ENCODE results near the gene GSK3B.

Gene GSK3B

DNA sequence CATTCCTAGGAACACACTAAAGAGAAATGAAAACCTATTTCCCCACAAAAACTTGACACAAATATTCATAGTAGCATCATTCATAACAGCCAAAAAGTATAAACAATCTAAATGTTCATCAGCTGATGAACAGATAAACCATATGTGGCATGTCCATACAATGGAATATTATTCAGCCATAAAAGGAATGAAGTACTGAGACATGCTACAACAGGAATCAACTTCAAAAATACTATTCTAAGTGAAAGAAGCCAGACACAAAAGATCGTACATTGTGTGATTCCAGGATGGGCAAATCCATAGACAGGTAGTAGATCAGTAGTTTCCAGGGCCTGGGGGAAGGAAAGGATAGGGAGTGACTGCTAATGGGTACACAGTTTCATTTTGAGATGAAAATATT lies 118.0 kb downstream of the GSK3B start:
- Histone ChIP-seq H4K20me1 (ENCODE audit: insufficient read depth, low read length) (peaks cover 11% of the 10 kb centered on the region; the same call in 1 of the 2 replicates), H3K9ac (ENCODE audit: low read length) (no peak overlapping the region), H3K27me3 (replicated peaks; ENCODE audit: insufficient read depth, low read length) (no peaks in the 10 kb centered on the region), H3K4me3 (ENCODE audit: low read length) (no peak overlapping the region), H3K36me3 (replicated peaks; ENCODE audit: insufficient read depth, low read length) (no peaks in the 10 kb centered on the region; the same call in 1 of the 2 replicates), H3K27ac (ENCODE audit: low read length) (no peak overlapping the region), H3K4me2 (ENCODE audit: low read depth, low read length) (no peak overlapping the region), H3F3A (ENCODE audit: insufficient read depth, low read length) (no peaks in the 10 kb centered on the region), H2AFZ (ENCODE audit: low read length) (no peak overlapping the region), H3K9me3 (replicated peaks; ENCODE audit: insufficient read depth, low read length) (no peaks in the 10 kb centered on the region), H3K4me1 (ENCODE audit: low read length) (no peaks in the 10 kb centered on the region), H3K9me2 (replicated peaks; ENCODE audit: insufficient read depth, low read length) (no peaks in the 10 kb centered on the region), H3K79me2 (ENCODE audit: low read length) (peaks cover 87% of the 10 kb centered on the region)
- TF ChIP-seq, protein P1, sequence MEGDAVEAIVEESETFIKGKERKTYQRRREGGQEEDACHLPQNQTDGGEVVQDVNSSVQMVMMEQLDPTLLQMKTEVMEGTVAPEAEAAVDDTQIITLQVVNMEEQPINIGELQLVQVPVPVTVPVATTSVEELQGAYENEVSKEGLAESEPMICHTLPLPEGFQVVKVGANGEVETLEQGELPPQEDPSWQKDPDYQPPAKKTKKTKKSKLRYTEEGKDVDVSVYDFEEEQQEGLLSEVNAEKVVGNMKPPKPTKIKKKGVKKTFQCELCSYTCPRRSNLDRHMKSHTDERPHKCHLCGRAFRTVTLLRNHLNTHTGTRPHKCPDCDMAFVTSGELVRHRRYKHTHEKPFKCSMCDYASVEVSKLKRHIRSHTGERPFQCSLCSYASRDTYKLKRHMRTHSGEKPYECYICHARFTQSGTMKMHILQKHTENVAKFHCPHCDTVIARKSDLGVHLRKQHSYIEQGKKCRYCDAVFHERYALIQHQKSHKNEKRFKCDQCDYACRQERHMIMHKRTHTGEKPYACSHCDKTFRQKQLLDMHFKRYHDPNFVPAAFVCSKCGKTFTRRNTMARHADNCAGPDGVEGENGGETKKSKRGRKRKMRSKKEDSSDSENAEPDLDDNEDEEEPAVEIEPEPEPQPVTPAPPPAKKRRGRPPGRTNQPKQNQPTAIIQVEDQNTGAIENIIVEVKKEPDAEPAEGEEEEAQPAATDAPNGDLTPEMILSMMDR (IDR thresholded peaks at IDR 0.05; ENCODE audit: low read length), result no peak
- TF ChIP-seq EZH2 (optimal IDR thresholded peaks at IDR 0.05; ENCODE audit: low read depth, low read length) (no peak), EZH2phosphoT487 (IDR thresholded peaks at IDR 0.05; ENCODE audit: low read length) (no peak)
- no peak for DNase-seq

DNA sequence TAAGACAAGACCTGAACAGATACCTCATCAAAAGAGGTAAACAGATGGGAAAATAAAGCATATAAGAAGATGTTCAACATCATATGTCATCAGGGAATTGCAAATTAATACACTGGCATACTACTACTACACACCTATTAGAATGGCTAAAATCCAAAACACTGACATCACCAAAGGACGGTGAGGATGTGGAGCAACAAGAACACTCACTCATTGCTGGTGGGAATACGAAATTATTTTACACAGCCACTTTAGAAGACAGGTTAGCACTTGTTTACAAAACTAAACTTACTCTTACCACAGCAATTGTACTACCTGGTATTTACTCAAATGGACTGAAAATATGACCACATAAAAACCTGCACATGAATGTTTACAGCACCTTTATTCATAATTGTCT lies 119.6 kb downstream of the GSK3B start:
- no peaks in the 10 kb centered on the region for H3K4me1 ChIP-seq (ENCODE audit: low read length)
- no peak for DNase-seq
- H3F3A ChIP-seq (ENCODE audit: insufficient read depth, low read length), result no peaks in the 10 kb centered on the region
- H2AFZ ChIP-seq (ENCODE audit: low read length), result no peak overlapping the region
- no peak overlapping the region for H3K4me3 ChIP-seq (ENCODE audit: low read length)
- no peaks in the 10 kb centered on the region for H3K9me3 ChIP-seq (replicated peaks; ENCODE audit: insufficient read depth, low read length)
- H3K79me2 ChIP-seq (ENCODE audit: low read length), result peaks cover 83% of the 10 kb centered on the region
- H3K9me2 ChIP-seq (replicated peaks; ENCODE audit: insufficient read depth, low read length), result no peaks in the 10 kb centered on the region
- peaks cover 11% of the 10 kb centered on the region; the same call in 1 of the 2 replicates for H4K20me1 ChIP-seq (ENCODE audit: insufficient read depth, low read length)
- no peak for TF ChIP-seq EZH2 (optimal IDR thresholded peaks at IDR 0.05; ENCODE audit: low read depth, low read length)
- TF ChIP-seq EZH2phosphoT487 (IDR thresholded peaks at IDR 0.05; ENCODE audit: low read length), result no peak
- no peak overlapping the region for H3K27ac ChIP-seq (ENCODE audit: low read length)
- no peak overlapping the region for H3K4me2 ChIP-seq (ENCODE audit: low read depth, low read length)
- H3K27me3 ChIP-seq (replicated peaks; ENCODE audit: insufficient read depth, low read length), result no peaks in the 10 kb centered on the region
- no peak overlapping the region for H3K9ac ChIP-seq (ENCODE audit: low read length)
- no peaks in the 10 kb centered on the region; the same call in 1 of the 2 replicates for H3K36me3 ChIP-seq (replicated peaks; ENCODE audit: insufficient read depth, low read length)

DNA sequence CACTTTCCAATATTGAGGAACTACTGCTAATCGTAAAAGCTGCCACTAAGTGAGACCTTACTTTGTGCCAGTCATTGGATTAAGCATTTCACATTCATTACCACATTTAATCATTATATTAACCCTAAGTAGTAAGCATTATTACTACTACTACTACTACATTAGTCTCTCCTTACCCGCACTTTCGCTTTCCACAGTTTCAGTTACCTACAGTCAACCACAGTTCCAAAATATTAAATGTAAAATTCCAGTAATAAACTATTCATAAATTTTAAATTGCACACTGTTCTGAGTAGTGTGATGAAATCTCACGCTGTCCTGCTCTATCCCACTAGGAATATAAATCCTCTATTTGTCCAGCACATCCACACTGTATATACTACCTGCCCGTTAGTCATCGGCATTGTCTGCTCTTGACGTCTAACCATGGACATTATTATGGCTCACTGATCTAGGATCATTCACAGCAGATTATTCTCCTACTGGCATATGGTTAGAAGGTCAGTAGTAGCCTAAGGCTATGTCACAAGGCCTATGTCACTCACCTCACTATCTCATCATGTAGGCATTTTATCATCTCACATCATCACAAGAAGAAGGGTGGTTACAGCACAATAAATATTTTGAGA lies 121.1 kb downstream of the GSK3B start:
- DNase-seq, result no peak
- no peak overlapping the region for H3K4me3 ChIP-seq (ENCODE audit: low read length)
- H4K20me1 ChIP-seq (ENCODE audit: insufficient read depth, low read length), result peaks cover 11% of the 10 kb centered on the region; the same call in 1 of the 2 replicates
- H3K27ac ChIP-seq (ENCODE audit: low read length), result no peak overlapping the region
- no peak overlapping the region for H3K4me2 ChIP-seq (ENCODE audit: low read depth, low read length)
- no peaks in the 10 kb centered on the region for H3K27me3 ChIP-seq (replicated peaks; ENCODE audit: insufficient read depth, low read length)
- peaks cover 83% of the 10 kb centered on the region for H3K79me2 ChIP-seq (ENCODE audit: low read length)
- no peaks in the 10 kb centered on the region for H3K4me1 ChIP-seq (ENCODE audit: low read length)
- H3K9me2 ChIP-seq (replicated peaks; ENCODE audit: insufficient read depth, low read length), result no peaks in the 10 kb centered on the region
- no peak overlapping the region for H2AFZ ChIP-seq (ENCODE audit: low read length)
- H3K9ac ChIP-seq (ENCODE audit: low read length), result no peak overlapping the region
- H3F3A ChIP-seq (ENCODE audit: insufficient read depth, low read length), result no peaks in the 10 kb centered on the region
- no peaks in the 10 kb centered on the region; the same call in 1 of the 2 replicates for H3K36me3 ChIP-seq (replicated peaks; ENCODE audit: insufficient read depth, low read length)
- no peaks in the 10 kb centered on the region for H3K9me3 ChIP-seq (replicated peaks; ENCODE audit: insufficient read depth, low read length)
- TF ChIP-seq, protein P1 (IDR thresholded peaks at IDR 0.05; ENCODE audit: low read length), result no peak
- TF ChIP-seq EZH2 (optimal IDR thresholded peaks at IDR 0.05; ENCODE audit: low read depth, low read length) (no peak), EZH2phosphoT487 (IDR thresholded peaks at IDR 0.05; ENCODE audit: low read length) (no peak)

DNA sequence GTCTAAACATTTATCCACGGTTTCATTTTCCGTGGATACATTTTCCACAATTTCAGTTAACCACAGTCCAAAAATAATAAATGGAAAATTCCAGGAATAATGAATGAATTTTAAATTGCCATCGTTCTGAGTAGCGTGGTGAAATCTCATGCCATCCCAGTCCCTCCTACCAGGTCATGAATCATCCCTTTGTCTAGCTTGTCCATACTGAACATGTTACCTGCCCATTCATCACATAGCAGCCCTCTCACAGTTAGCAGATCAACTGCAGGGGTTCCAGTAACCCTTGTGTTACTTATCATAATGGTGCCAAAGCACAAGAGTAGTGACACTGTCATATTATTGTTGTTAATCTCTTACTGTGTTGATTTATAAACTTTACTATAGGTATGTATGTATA lies 124.5 kb downstream of the GSK3B start:
- no peaks in the 10 kb centered on the region; the same call in 1 of the 2 replicates for H3K36me3 ChIP-seq (replicated peaks; ENCODE audit: insufficient read depth, low read length)
- no peaks in the 10 kb centered on the region for H3K9me3 ChIP-seq (replicated peaks; ENCODE audit: insufficient read depth, low read length)
- no peaks in the 10 kb centered on the region for H3F3A ChIP-seq (ENCODE audit: insufficient read depth, low read length)
- no peak overlapping the region for H3K4me2 ChIP-seq (ENCODE audit: low read depth, low read length)
- no peak overlapping the region for H3K4me3 ChIP-seq (ENCODE audit: low read length)
- no peak for TF ChIP-seq EZH2phosphoT487 (IDR thresholded peaks at IDR 0.05; ENCODE audit: low read length)
- no peak for TF ChIP-seq EZH2 (optimal IDR thresholded peaks at IDR 0.05; ENCODE audit: low read depth, low read length)
- TF ChIP-seq, protein P1 (IDR thresholded peaks at IDR 0.05; ENCODE audit: low read length), result no peak
- H3K9ac ChIP-seq (ENCODE audit: low read length), result no peak overlapping the region
- H3K9me2 ChIP-seq (replicated peaks; ENCODE audit: insufficient read depth, low read length), result no peaks in the 10 kb centered on the region
- H3K4me1 ChIP-seq (ENCODE audit: low read length), result no peaks in the 10 kb centered on the region
- H3K27ac ChIP-seq (ENCODE audit: low read length), result no peak overlapping the region
- H3K79me2 ChIP-seq (ENCODE audit: low read length), result peaks cover 80% of the 10 kb centered on the region
- H4K20me1 ChIP-seq (ENCODE audit: insufficient read depth, low read length), result peaks cover 11% of the 10 kb centered on the region; the same call in 1 of the 2 replicates
- DNase-seq, result no peak
- H3K27me3 ChIP-seq (replicated peaks; ENCODE audit: insufficient read depth, low read length), result no peaks in the 10 kb centered on the region
- no peak overlapping the region for H2AFZ ChIP-seq (ENCODE audit: low read length)
